T1000 (cell line): ENCODE results near the gene POLR3A.

Source experiments
- DNase-seq: peaks from one replicate; lab custom pipeline; 2025; ENCODE audit warnings: mixed read lengths; lab: John Stamatoyannopoulos, UW

Gene POLR3A

DNA sequence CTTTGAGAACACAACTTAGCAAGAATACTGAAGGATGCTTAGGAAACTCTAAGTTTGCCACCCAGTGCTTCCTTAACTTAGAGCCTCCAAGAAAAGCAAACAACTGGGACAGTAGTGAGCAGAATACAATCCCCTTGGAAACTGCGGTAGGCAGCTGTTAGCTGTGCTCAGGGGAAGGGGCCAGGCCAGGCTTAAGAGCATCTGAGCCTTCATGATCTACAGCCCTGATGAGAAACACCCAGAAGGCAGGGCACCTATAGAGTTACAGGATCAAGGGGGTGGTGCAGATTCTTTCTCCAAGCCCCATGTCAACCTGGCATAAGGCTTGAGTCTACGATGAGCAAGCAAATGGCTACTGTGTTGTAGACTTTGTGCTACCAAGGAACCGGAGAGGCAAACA lies 51.4 kb downstream of the POLR3A start:
- DNase-seq: no peak

DNA sequence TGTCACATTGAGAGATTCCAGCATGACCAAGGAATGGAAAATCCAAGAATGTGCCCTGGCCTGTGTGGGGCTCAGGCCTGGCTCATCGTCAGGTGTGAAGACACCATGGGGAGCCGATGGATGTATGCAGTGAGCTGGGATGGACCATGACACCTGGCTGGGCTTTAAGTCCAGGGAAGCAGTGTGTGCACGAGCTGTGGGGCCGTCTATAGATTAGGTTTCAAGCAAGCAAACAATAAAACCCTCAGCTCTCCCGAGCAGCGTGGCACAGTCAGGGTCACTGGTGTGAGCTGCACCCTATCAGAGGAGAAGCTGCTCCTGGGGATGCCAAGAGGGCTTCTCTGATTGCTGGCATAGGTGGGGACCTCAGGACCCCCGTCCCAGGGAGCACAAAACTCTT lies 52.3 kb downstream of the POLR3A start:
- no peak for DNase-seq

GRCh38 chr10:77975086-77975666 lies 54.1 kb downstream of the POLR3A start:
- DNase-seq: no peak

DNA sequence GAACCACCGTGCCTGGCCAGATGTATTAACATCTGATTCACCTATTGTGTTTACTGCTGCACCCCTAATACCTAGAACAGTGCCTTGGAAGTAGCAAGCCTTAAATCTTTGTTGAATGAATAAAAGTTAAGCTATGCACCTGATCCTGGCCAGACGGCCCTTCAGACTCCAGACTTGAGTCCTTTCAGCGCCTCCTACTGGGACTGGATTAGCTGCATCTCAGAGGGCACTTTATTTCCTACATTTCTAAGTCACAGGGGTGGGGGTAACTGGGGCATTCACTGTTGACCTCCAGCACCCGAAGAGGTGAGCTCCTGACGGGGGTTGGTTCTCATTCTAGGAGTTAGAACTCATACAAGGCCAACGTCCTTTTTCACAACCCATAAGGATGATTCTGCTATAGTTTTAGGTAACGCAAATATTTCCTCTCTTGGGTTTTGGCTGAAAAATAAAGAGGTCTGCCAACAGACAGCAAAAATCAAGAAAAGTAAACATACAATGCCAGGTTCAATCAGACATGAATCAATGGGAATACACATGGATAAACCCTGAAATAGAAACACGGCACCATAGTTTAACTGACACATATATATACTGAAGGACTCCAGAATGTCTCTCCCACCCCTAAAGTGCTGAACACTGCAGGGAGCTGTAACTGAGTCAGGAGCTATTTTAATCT lies 54.8 kb downstream of the POLR3A start:
- no peak for DNase-seq

GRCh38 chr10:77973276-77973675 lies 56.0 kb downstream of the POLR3A start:
- no peak for DNase-seq

GRCh38 chr10:77972148-77972547 lies 57.2 kb downstream of the POLR3A start:
- DNase-seq: no peak

DNA sequence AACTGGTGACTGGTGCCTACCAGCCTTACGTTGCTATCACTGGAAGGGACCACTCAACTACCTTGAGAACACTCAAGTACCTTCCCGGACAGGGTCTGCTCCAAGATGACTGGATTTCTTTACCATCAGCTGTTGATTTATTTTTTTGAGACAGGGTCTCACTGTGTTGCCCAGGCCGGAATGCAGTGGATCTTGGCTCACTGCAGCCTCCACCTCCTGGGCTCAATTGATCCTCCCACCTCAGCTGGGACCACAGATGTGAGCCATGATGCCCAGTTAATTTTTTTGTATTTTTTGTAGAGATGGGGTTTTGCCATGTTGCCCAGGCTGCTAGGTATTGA lies 57.5 kb downstream of the POLR3A start:
- DNase-seq: no peak

DNA sequence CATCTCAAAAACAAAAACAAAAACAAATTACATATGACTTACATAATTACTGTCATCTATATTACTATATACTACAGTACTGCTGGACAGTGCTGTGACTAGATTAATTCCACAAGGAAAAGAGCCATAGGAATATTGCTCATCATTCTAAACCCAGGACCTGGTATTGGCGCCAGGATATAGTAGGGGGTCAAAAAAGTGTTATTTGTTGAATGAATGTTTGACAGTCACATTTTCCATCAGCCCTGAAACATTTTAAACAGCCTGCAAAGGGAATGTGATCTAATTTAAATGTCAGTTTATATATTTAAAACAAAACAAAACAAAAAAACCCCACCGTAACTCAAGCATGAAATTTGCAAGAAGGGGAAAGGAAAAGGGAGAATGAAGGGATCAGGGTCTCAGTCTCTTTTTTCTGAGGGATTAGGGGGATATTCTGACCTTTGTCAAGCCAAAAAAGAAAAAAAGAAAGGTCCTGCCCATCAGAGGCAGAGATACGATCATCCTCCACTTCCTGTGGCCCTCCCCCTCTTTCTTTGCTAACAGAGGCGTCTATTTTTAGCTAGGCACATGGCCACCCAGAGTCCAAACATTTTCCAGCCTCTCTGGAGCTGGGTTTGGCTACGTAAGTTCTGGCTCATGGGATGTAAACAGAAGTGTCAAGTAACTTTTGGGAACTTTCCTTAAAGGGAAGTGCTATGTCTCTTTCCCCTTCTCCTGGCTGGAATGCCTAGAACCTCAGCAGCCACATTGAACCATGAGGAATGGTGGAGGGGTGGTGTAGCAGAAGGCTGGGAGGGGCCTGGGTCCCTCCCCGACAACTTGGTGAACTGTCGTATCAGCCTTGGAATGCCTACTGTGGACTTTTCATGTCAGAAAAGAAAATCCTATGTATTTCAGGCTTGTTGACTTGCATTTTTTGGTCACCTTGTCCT lies 58.2 kb downstream of the POLR3A start:
- no peak for DNase-seq

DNA sequence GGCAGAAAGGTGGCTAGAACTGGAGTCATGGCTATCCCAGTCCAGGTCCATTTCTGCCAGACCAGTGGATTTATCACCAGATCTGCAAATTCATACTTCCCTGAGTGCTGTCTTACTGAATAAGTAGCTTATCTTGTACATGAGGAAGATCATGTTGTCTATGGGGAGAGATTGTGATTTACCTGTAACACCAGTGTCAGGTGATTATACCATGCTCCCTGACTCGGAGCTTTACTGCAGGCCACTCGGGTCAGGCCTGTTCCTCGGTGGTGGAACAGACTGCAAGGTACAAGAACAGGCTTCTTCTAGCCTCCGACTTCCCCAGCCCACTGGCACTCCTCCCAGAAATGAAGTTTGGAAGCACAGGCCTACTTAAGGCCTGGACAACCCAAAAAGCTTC lies 60.2 kb downstream of the POLR3A start:
- no peak for DNase-seq

DNA sequence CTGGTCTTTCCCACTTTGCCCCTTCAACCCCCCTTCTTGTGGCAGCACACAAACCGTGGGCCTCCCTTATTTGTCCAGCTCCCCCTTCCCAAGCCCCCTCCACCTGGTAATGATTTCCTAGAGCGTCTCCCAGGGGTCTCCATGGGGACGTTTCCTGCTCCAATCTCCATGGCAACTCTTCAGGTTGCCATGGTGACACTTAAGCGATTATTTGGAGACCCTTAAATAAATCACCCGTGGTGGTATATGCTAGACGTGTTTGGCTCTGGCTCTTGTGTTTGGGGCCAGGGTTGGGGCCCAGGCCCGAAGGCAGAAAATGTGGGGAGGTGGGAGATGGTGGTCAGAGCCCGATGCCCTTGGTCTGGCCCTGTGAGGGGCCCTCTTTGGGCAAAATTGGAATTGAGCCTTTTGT lies 61.7 kb downstream of the POLR3A start:
- no peak for DNase-seq

DNA sequence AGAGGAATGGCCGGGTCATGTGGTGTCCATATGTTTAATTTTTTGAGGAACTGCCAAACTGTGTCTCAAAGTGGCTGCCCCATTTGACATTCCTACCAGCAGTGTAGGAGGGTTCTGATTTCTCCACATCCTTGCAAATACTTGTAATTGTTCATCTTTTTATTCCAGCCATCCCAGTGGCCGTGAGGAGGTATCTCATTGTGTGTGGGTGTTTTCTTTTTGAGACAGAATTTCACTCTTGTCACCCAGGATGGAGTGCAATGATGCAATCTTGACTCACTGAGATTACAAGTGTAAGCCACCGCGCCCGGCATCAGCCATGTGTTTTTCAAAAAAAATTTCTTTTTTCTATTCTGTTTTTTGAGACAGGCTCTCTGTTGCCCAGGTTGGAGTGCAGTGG lies 64.0 kb downstream of the POLR3A start:
- no peak for DNase-seq

GRCh38 chr10:77964811-77965210 lies 64.5 kb downstream of the POLR3A start:
- no peak for DNase-seq

- DNase-seq: no peak
Measured at GRCh38 chr10:77963901-77964300, 65.4 kb downstream of the POLR3A start.

GRCh38 chr10:77962350-77963146 lies 66.8 kb downstream of the POLR3A start:
- no peak for DNase-seq

- no peak for DNase-seq
Measured at GRCh38 chr10:77961668-77962067, 67.6 kb downstream of the POLR3A start.

GRCh38 chr10:77960829-77961329 lies 68.4 kb downstream of the POLR3A start:
- DNase-seq: no peak

GRCh38 chr10:77959887-77960455 lies 69.3 kb downstream of the POLR3A start:
- no peak for DNase-seq

GRCh38 chr10:77959384-77959783 lies 69.9 kb downstream of the POLR3A start:
- no peak for DNase-seq

- no peak for DNase-seq
Measured at GRCh38 chr10:77955136-77955535, 74.2 kb downstream of the POLR3A start.

- DNase-seq: peak; percentile 45
Measured at GRCh38 chr10:77949167-77949566, 80.1 kb downstream of the POLR3A start.

DNA sequence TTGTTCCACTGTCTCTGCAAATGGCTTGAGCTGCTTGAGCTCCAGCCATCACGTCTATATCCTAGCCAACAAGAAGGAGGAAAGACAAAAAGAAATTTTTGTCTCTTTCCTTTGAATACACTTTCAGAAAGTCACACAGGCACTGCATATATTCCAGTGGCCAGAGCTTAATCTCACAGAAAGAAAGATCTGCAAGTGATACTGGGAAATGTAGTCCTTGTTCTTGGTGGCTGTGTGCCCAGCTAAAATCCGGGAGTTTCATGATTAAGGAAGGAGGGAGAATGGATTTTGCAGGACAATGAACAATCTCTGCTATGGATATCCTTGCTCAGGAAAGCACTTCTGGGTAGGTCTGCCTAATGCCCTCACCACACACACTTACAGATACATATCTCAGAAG lies 83.2 kb downstream of the POLR3A start:
- DNase-seq: no peak

GRCh38 chr10:77944519-77944918 lies 84.8 kb downstream of the POLR3A start:
- peak; percentile 29 for DNase-seq
